ENCODE measurements around the gene ORC4.
A peak's percentile ranks its signal among the peaks of the same experiment; 100 is the strongest.
"Not testable (repeated sequence)": the region's sequence is repeated elsewhere in the genome, so short reads cannot be mapped to it uniquely, and the experiment has no call there.

ORC4 gene

DNA sequence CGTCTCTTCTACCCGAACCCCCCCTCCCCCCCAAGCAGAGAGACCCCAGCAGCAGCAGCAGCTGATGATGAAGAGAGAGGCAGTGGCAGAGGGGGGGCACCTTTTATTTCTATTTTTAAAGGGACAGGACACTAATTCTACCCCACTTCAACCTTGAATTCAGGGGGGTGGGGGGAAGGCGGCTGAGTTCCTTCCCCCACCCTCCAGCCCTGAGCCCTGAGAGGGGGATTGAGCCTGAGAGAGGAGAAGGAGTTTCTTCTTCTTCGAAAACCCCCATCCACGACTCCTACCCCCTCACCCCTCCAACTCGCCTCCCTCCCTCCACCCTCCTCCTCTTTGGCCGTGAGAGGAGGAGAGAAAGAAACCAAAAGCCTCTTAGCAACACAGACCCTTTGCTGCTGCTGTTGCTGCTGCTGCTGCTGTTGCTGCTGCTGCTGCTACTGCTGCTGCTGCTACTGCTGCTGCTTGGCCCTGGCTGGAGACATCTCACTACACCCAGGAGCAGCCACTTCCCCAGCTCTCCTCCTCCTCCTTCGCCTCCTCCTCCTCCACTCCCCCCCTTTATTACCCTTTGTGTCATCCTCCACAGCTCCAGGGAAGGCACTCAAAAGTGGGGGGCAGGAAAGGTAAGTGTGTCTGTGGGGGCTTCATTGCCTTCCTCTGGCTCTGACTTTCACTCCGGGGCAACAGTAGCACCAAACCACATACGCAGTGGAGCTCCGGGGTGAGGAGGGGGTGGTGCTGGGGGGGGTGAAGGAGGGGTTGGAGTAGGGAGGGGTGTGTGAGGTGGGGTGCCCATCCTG, 723 bp upstream of the ORC4 start, which contains the start of gene MBD5:
Gene MBD5, plus strand, starts transcription at position 33 of the 803 bp plus-strand sequence.
- Histone ChIP-seq H3K4me1 (ENCODE audit: control insufficient read depth, insufficient read depth, low read length) (peaks cover 4% of the 10 kb centered on the region), H3K27ac (ENCODE audit: insufficient read depth, low read depth, low read length, poor library complexity, severe bottlenecking) (peak within 1 kb of the TSS; percentile 89), H3K4me3 (ENCODE audit: insufficient read depth, low read depth, low read length) (peak within 1 kb of the TSS; percentile 75), H3K9me3 (ENCODE audit: control insufficient read depth, low read length) (no peaks in the 10 kb centered on the region), H3K36me3 (ENCODE audit: control insufficient read depth, insufficient read depth, low read length) (no peaks in the 10 kb centered on the region), H3K27me3 (ENCODE audit: control insufficient read depth, insufficient read depth, low read length, poor library complexity, severe bottlenecking) (no peaks in the 10 kb centered on the region)
- 0% methylated on average over 3 to 10 of the region's 11 CpGs for WGBS, 2 experiments

DNA sequence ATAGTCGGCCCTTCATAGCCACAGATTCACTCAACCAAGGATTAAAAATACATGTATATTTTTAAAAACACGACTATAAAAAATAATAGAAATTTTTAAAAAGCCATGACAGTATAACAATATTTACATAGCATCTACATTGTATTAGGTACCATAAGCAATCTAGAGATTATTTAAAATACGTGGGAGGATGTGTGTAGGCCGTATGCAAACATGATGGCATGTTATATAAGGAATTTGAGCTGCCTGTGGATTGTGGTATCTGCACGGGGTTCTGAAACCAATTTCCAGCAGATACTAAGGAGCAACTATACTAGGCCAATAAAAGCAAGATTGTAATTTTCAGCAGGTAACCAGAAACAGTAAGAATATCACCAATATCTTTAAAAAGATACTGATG, 5.9 kb downstream of the ORC4 start:
- no peak overlapping the region for H3K4me3 ChIP-seq (ENCODE audit: insufficient read depth, low read depth, low read length)
- H3K9me3 ChIP-seq (ENCODE audit: control insufficient read depth, low read length), result no peaks in the 10 kb centered on the region
- no peaks in the 10 kb centered on the region for H3K36me3 ChIP-seq (ENCODE audit: control insufficient read depth, insufficient read depth, low read length)
- 96% methylated on average over 4 of the region's 5 CpGs for WGBS, 2 experiments
- no peaks in the 10 kb centered on the region for H3K27me3 ChIP-seq (ENCODE audit: control insufficient read depth, insufficient read depth, low read length, poor library complexity, severe bottlenecking)
- H3K4me1 ChIP-seq (ENCODE audit: control insufficient read depth, insufficient read depth, low read length), result peaks cover 4% of the 10 kb centered on the region
- no peak overlapping the region for H3K27ac ChIP-seq (ENCODE audit: insufficient read depth, low read depth, low read length, poor library complexity, severe bottlenecking)

DNA sequence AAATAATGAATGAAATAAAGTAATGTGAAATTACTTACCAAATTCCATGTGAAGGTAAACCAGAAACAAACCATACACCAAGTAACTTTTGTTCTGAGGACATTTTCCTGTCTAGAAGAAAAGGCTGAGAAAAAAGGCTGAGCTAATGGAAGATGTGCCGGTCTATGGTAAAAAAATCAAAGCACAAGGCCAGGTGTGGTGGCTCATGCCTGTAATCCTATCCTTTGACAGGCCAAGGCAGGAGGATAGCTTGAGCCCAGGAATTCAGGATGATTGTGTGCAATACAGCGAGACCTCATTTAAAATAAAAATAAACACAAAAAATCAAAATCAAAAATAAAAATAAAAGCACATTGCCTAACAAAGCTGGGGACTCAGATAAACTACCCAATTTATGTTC, 6.7 kb downstream of the ORC4 start:
- H3K27me3 ChIP-seq (ENCODE audit: control insufficient read depth, insufficient read depth, low read length, poor library complexity, severe bottlenecking), result no peaks in the 10 kb centered on the region
- H3K27ac ChIP-seq (ENCODE audit: insufficient read depth, low read depth, low read length, poor library complexity, severe bottlenecking), result no peak overlapping the region
- H3K9me3 ChIP-seq (ENCODE audit: control insufficient read depth, low read length), result no peaks in the 10 kb centered on the region
- H3K4me1 ChIP-seq (ENCODE audit: control insufficient read depth, insufficient read depth, low read length), result peaks cover 1% of the 10 kb centered on the region
- no peaks in the 10 kb centered on the region for H3K36me3 ChIP-seq (ENCODE audit: control insufficient read depth, insufficient read depth, low read length)
- H3K4me3 ChIP-seq (ENCODE audit: insufficient read depth, low read depth, low read length), result no peak overlapping the region
- 97 to 100% methylated on average over 1 of the region's 2 CpGs for WGBS, 2 experiments

DNA sequence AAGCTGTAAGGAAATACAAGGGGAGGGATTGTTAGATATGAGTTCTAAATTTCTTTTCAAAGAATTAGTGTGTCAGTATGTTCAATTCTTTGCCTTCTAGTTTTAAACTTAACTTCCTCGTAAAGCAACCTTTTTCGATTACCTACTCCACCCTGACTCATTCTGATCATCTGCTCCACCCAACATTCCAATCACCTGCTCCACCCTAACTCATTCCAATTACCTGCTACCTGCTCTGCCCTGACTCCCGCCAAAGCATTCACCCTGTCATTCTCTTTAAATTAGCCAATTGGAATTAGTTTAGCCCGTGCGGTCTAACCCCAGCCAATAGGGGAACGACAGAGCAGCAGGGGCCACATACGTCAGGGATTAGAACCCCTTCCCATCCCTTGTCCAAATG, 12.1 kb downstream of the ORC4 start:
- not testable (repeated sequence) for H3K9me3 ChIP-seq (ENCODE audit: control insufficient read depth, low read length); H3K27me3 ChIP-seq (ENCODE audit: control insufficient read depth, insufficient read depth, low read length, poor library complexity, severe bottlenecking); H3K27ac ChIP-seq (ENCODE audit: insufficient read depth, low read depth, low read length, poor library complexity, severe bottlenecking); H3K4me1 ChIP-seq (ENCODE audit: control insufficient read depth, insufficient read depth, low read length); H3K4me3 ChIP-seq (ENCODE audit: insufficient read depth, low read depth, low read length); H3K36me3 ChIP-seq (ENCODE audit: control insufficient read depth, insufficient read depth, low read length)
- 96 to 97% methylated on average over 7 of the region's 7 CpGs for WGBS, 2 experiments

GRCh38 chr2:148007219-148007900, 13.2 kb downstream of the ORC4 start:
- Histone ChIP-seq H3K27me3 (ENCODE audit: control insufficient read depth, insufficient read depth, low read length, poor library complexity, severe bottlenecking) (no peaks in the 10 kb centered on the region), H3K36me3 (ENCODE audit: control insufficient read depth, insufficient read depth, low read length) (no peaks in the 10 kb centered on the region), H3K4me3 (ENCODE audit: insufficient read depth, low read depth, low read length) (no peak overlapping the region), H3K9me3 (ENCODE audit: control insufficient read depth, low read length) (no peaks in the 10 kb centered on the region), H3K27ac (ENCODE audit: insufficient read depth, low read depth, low read length, poor library complexity, severe bottlenecking) (no peak overlapping the region), H3K4me1 (ENCODE audit: control insufficient read depth, insufficient read depth, low read length) (no peaks in the 10 kb centered on the region)
- 100% methylated on average over 4 of the region's 5 CpGs for WGBS, 2 experiments

DNA sequence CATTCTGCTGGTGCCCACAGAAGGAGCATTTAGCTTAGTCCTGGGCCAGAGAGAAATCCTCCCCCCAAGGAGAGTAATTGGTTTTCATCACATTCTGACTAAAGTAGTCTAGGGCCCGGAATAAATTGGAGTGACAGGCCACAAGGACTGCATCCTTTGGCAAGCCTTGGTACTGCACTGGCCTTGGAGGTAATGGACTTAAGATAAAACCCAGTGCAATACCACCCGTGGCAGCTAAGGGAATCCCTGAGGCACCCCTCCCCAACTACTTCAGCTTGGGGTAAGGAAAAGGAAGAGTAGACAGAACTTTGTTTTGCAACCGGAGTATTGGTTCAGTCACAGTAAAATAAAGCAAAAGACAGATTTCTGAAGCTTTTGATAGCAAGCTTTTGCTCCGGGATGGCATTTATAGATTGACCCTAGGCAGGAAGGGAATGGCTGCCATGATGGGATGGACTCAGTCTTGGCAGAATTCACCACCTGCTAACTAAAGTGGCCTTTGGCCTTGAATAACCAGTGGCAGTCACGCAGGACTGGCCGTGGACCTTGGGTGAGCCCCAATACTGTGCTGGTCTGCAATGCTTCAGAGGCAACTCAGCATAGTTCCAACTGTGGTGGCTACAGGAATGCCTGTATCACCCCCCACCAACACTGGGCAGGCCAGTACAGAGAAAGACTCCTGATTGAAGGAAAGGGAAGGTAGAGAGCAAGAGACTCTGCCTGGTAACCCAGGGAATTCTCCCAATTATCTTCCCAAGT, 14.1 kb downstream of the ORC4 start:
- no peaks in the 10 kb centered on the region for H3K4me1 ChIP-seq (ENCODE audit: control insufficient read depth, insufficient read depth, low read length)
- no peaks in the 10 kb centered on the region for H3K9me3 ChIP-seq (ENCODE audit: control insufficient read depth, low read length)
- WGBS, 2 experiments, result 95 to 96% methylated on average over 6 of the region's 6 CpGs
- no peaks in the 10 kb centered on the region for H3K36me3 ChIP-seq (ENCODE audit: control insufficient read depth, insufficient read depth, low read length)
- H3K27ac ChIP-seq (ENCODE audit: insufficient read depth, low read depth, low read length, poor library complexity, severe bottlenecking), result no peak overlapping the region
- no peaks in the 10 kb centered on the region for H3K27me3 ChIP-seq (ENCODE audit: control insufficient read depth, insufficient read depth, low read length, poor library complexity, severe bottlenecking)
- H3K4me3 ChIP-seq (ENCODE audit: insufficient read depth, low read depth, low read length), result no peak overlapping the region

- not testable (repeated sequence) for H3K4me1 ChIP-seq (ENCODE audit: control insufficient read depth, insufficient read depth, low read length); H3K9me3 ChIP-seq (ENCODE audit: control insufficient read depth, low read length); H3K27me3 ChIP-seq (ENCODE audit: control insufficient read depth, insufficient read depth, low read length, poor library complexity, severe bottlenecking); H3K4me3 ChIP-seq (ENCODE audit: insufficient read depth, low read depth, low read length); H3K36me3 ChIP-seq (ENCODE audit: control insufficient read depth, insufficient read depth, low read length); H3K27ac ChIP-seq (ENCODE audit: insufficient read depth, low read depth, low read length, poor library complexity, severe bottlenecking)
Observed at GRCh38 chr2:148002420-148002819, 18.1 kb downstream of the ORC4 start.

GRCh38 chr2:148000095-148000494, 20.4 kb downstream of the ORC4 start:
- WGBS, 2 experiments, result 100% methylated on average over 1 of the region's 1 CpG; no CpG with 5 or more reads in 1 of the 2 experiments
- H3K4me3 ChIP-seq (ENCODE audit: insufficient read depth, low read depth, low read length), result no peak overlapping the region
- H3K27me3 ChIP-seq (ENCODE audit: control insufficient read depth, insufficient read depth, low read length, poor library complexity, severe bottlenecking), result no peaks in the 10 kb centered on the region
- H3K9me3 ChIP-seq (ENCODE audit: control insufficient read depth, low read length), result no peaks in the 10 kb centered on the region
- H3K36me3 ChIP-seq (ENCODE audit: control insufficient read depth, insufficient read depth, low read length), result peaks cover 13% of the 10 kb centered on the region
- H3K27ac ChIP-seq (ENCODE audit: insufficient read depth, low read depth, low read length, poor library complexity, severe bottlenecking), result no peak overlapping the region
- peaks cover 6% of the 10 kb centered on the region for H3K4me1 ChIP-seq (ENCODE audit: control insufficient read depth, insufficient read depth, low read length)

DNA sequence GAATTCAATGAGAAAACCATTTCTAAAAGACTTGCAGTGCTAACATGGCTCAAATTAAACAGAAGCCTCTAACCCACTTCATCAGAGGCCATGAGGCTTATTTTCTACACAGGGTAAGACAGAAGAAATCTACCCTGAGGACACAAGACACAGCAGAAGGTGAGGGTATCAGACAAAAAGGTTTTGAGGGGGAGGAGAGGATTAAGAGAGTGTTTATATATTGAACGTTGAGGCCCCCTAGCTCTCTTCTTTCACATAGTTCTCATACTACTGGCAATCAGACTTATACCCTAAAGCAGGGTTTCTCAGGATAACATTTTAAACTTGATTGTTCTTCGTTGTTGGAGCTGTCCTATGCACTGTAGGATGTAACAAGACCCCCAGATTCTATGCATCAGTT, 21.4 kb downstream of the ORC4 start:
- WGBS, 2 experiments, result 74 to 80% methylated on average over 1 of the region's 2 CpGs
- Histone ChIP-seq H3K27ac (ENCODE audit: insufficient read depth, low read depth, low read length, poor library complexity, severe bottlenecking) (no peak overlapping the region), H3K4me1 (ENCODE audit: control insufficient read depth, insufficient read depth, low read length) (peaks cover 6% of the 10 kb centered on the region)

GRCh38 chr2:147998203-147998602, 22.3 kb downstream of the ORC4 start:
- Histone ChIP-seq H3K9me3 (ENCODE audit: control insufficient read depth, low read length) (no peaks in the 10 kb centered on the region), H3K4me3 (ENCODE audit: insufficient read depth, low read depth, low read length) (no peak overlapping the region), H3K36me3 (ENCODE audit: control insufficient read depth, insufficient read depth, low read length) (peaks cover 14% of the 10 kb centered on the region), H3K27me3 (ENCODE audit: control insufficient read depth, insufficient read depth, low read length, poor library complexity, severe bottlenecking) (no peaks in the 10 kb centered on the region), H3K4me1 (ENCODE audit: control insufficient read depth, insufficient read depth, low read length) (peaks cover 6% of the 10 kb centered on the region), H3K27ac (ENCODE audit: insufficient read depth, low read depth, low read length, poor library complexity, severe bottlenecking) (no peak overlapping the region)
- 94% methylated on average over 4 of the region's 4 CpGs for WGBS, 2 experiments

More for the DNA sequence above, 21.4 kb downstream of the ORC4 start:
- H3K4me3 ChIP-seq (ENCODE audit: insufficient read depth, low read depth, low read length), result no peak overlapping the region
- H3K36me3 ChIP-seq (ENCODE audit: control insufficient read depth, insufficient read depth, low read length), result peaks cover 14% of the 10 kb centered on the region
- no peaks in the 10 kb centered on the region for H3K9me3 ChIP-seq (ENCODE audit: control insufficient read depth, low read length)
- no peaks in the 10 kb centered on the region for H3K27me3 ChIP-seq (ENCODE audit: control insufficient read depth, insufficient read depth, low read length, poor library complexity, severe bottlenecking)

Measured in ectodermal cell (in vitro differentiated cells).